Neural progenitor cell (in vitro differentiated cells): ENCODE results near the gene ACTBL2. TPM values are rescaled to one million over a fixed set of nuclear protein-coding genes. Genes with fewer than 3 reads are reported as not detected.

ENCODE experiments used
- DNase-seq: peaks from one replicate; pipeline ENCODE4 v3.0.0-alpha.2; 2016; ENCODE audit warnings: low spot score
- H2AFZ ChIP-seq: fragments of 200-600 bp; sonication (generic); replicated peaks from 2 replicates; pipeline ENCODE4 v1.6.1; 2016; ENCODE audit warnings: antibody characterized with exemption
- H3F3A ChIP-seq: fragments of 200-600 bp; sonication (generic); 2 replicates; pipeline ENCODE4 v1.6.1; 2016; ENCODE audit warnings: antibody characterized with exemption, low read depth
- H3K27ac ChIP-seq: fragments of 200-600 bp; sonication (generic); 2 replicates; pipeline ENCODE4 v1.5.1; 2016; ENCODE audit warnings: mild to moderate bottlenecking
- H3K27me3 ChIP-seq: fragments of 200-600 bp; sonication (generic); 2 replicates; pipeline ENCODE4 v1.6.1; 2016; ENCODE audit warnings: mild to moderate bottlenecking, moderate library complexity
- H3K36me3 ChIP-seq: fragments of 200-600 bp; sonication (generic); 2 replicates; pipeline ENCODE4 v1.5.1; 2016
- H3K4me1 ChIP-seq: fragments of 200-600 bp; sonication (generic); 2 replicates; pipeline ENCODE4 v1.6.1; 2016; ENCODE audit warnings: mixed run types
- H3K4me2 ChIP-seq: fragments of 200-600 bp; sonication (generic); 2 replicates; pipeline ENCODE4 v1.6.1; 2016
- H3K4me3 ChIP-seq: fragments of 200-600 bp; sonication (generic); 2 replicates; pipeline ENCODE4 v1.5.1; 2016
- H3K79me2 ChIP-seq: fragments of 200-600 bp; sonication (generic); 2 replicates; pipeline ENCODE4 v1.6.1; 2016; ENCODE audit warnings: low read depth
- H3K9ac ChIP-seq: fragments of 200-600 bp; sonication (generic); 2 replicates; pipeline ENCODE4 v1.6.1; 2016
- H3K9me3 ChIP-seq: fragments of 200-600 bp; sonication (generic); 2 replicates; pipeline ENCODE4 v1.5.1; 2016; ENCODE audit warnings: low read depth
- H4K20me1 ChIP-seq: fragments of 200-600 bp; sonication (generic); 2 replicates; pipeline ENCODE4 v1.6.1; 2016; ENCODE audit warnings: low read depth
- H3K27ac Mint-ChIP-seq: 3 replicates; pipeline ENCODE4 v1.8.0; 2021; ENCODE audit warnings: mixed read lengths
- H3K27me3 Mint-ChIP-seq: 2 replicates; pipeline ENCODE4 v1.8.0; 2022; ENCODE audit warnings: low read depth, mild to moderate bottlenecking, inconsistent platforms, moderate library complexity, mixed read lengths; ENCODE audit not compliant: insufficient read depth
- H3K36me3 Mint-ChIP-seq: 3 replicates; pipeline ENCODE4 v1.8.0; 2021; ENCODE audit warnings: mixed read lengths
- H3K4me1 Mint-ChIP-seq: 3 replicates; pipeline ENCODE4 v1.8.0; 2021; ENCODE audit warnings: mixed read lengths
- H3K4me3 Mint-ChIP-seq: 3 replicates; pipeline ENCODE4 v1.8.0; 2021; ENCODE audit warnings: mild to moderate bottlenecking, moderate library complexity, mixed read lengths
- H3K9me3 Mint-ChIP-seq: 3 replicates; pipeline ENCODE4 v1.8.0; 2020; ENCODE audit warnings: mixed read lengths
- EZH2 ChIP-seq: fragments of 200-600 bp; sonication (generic); IDR thresholded peaks from 2 replicates; pipeline ENCODE4 v1.6.1; 2017; ENCODE audit warnings: antibody characterized with exemption, mild to moderate bottlenecking, moderate library complexity
- EZH2phosphoT487 ChIP-seq: fragments of 200-600 bp; sonication (generic); IDR thresholded peaks from 2 replicates; pipeline ENCODE4 v1.6.1; 2017; ENCODE audit warnings: antibody characterized with exemption
- total RNA-seq: library from RNA; depleted of rRNA; stranded (reverse); fragments of >200 nt; gene quantifications from 2 replicates; pipeline ENCODE4 v1.2.3, GENCODE V29; 2015; ENCODE audit warnings: low replicate concordance
- TF ChIP-seq, protein P1 (sequence below): fragments of 200-600 bp; sonication (generic); IDR thresholded peaks from 2 replicates; pipeline ENCODE4 v1.5.1; 2017; ENCODE audit warnings: antibody characterized with exemption, mild to moderate bottlenecking

ACTBL2 gene
- total RNA-seq, 1 donor from 2014 or later = not detected

DNA sequence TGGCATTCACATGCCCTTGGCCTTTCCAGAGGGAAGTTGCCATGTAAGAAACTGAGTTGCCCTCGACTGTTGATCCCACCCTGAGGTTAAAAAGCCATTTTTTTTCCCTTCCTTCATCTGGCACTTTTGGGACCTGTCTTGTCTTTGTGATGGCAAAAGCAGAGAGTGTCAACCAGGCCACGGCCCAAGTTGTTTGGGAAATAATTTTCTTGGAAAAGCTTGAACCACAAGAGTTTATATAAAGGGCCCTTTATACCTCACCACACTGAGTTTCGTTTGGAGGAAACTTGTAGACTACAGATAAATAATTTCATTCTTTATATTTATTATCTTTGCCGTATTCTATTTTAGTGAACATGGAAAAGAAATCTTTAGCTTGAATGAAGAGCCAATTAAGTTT lies 34.3 kb downstream of the ACTBL2 start:
- peak overlapping the region; percentile 11 for H3K4me3 Mint-ChIP-seq
- Histone ChIP-seq H3K4me1 (peaks cover 6% of the 10 kb centered on the region), H3K79me2 (no peaks in the 10 kb centered on the region), H3K36me3 (no peaks in the 10 kb centered on the region), H4K20me1 (no peaks in the 10 kb centered on the region), H3K27me3 (no peaks in the 10 kb centered on the region), H3K9me3 (no peaks in the 10 kb centered on the region), H3K27ac (no peak overlapping the region), H2AFZ (no peak overlapping the region), H3K9ac (no peak overlapping the region), H3K4me2 (no peak overlapping the region), H3K4me3 (no peak overlapping the region), H3F3A (no peaks in the 10 kb centered on the region)
- TF ChIP-seq, protein P1, sequence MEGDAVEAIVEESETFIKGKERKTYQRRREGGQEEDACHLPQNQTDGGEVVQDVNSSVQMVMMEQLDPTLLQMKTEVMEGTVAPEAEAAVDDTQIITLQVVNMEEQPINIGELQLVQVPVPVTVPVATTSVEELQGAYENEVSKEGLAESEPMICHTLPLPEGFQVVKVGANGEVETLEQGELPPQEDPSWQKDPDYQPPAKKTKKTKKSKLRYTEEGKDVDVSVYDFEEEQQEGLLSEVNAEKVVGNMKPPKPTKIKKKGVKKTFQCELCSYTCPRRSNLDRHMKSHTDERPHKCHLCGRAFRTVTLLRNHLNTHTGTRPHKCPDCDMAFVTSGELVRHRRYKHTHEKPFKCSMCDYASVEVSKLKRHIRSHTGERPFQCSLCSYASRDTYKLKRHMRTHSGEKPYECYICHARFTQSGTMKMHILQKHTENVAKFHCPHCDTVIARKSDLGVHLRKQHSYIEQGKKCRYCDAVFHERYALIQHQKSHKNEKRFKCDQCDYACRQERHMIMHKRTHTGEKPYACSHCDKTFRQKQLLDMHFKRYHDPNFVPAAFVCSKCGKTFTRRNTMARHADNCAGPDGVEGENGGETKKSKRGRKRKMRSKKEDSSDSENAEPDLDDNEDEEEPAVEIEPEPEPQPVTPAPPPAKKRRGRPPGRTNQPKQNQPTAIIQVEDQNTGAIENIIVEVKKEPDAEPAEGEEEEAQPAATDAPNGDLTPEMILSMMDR = no peak
- TF ChIP-seq EZH2 (no peak), EZH2phosphoT487 (no peak)
- peaks cover 22% of the 10 kb centered on the region for H3K4me1 Mint-ChIP-seq
- peaks cover 4% of the 10 kb centered on the region for H3K9me3 Mint-ChIP-seq
- peaks cover 2% of the 10 kb centered on the region for H3K27me3 Mint-ChIP-seq
- DNase-seq = no peak
- no peaks in the 10 kb centered on the region for H3K36me3 Mint-ChIP-seq
- no peak overlapping the region for H3K27ac Mint-ChIP-seq

DNA sequence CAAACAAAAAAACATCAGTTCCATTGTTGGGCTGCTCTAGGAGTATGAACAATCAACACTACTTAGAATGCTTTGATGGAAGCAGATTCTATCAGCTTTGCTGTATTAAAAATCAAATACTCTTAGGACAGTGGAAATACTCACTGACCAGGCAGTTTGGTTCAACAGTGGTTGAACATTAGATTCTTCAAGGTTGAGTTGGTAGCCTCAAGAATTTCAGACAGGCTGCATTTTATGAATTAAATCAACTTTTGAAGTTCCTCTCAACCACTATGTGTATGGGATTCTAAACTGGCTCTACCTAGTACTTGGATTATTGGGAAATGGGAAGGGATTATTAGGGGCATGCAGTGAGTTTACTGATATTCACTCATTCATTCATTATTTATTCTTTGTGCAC lies 35.0 kb downstream of the ACTBL2 start:
- Histone ChIP-seq H3K27me3 (no peaks in the 10 kb centered on the region), H3K36me3 (no peaks in the 10 kb centered on the region), H3F3A (no peaks in the 10 kb centered on the region), H4K20me1 (no peaks in the 10 kb centered on the region), H3K4me1 (peaks cover 6% of the 10 kb centered on the region), H2AFZ (no peak overlapping the region), H3K9me3 (no peaks in the 10 kb centered on the region), H3K27ac (no peak overlapping the region), H3K4me2 (no peak overlapping the region), H3K4me3 (no peak overlapping the region), H3K9ac (no peak overlapping the region), H3K79me2 (no peaks in the 10 kb centered on the region)
- Mint-ChIP-seq H3K27me3 (no peaks in the 10 kb centered on the region), H3K4me3 (no peak overlapping the region), H3K27ac (no peak overlapping the region), H3K9me3 (peaks cover 4% of the 10 kb centered on the region), H3K4me1 (peaks cover 22% of the 10 kb centered on the region), H3K36me3 (no peaks in the 10 kb centered on the region)
- TF ChIP-seq, protein P1 = no peak
- TF ChIP-seq EZH2phosphoT487 (no peak), EZH2 (no peak)
- no peak for DNase-seq

DNA sequence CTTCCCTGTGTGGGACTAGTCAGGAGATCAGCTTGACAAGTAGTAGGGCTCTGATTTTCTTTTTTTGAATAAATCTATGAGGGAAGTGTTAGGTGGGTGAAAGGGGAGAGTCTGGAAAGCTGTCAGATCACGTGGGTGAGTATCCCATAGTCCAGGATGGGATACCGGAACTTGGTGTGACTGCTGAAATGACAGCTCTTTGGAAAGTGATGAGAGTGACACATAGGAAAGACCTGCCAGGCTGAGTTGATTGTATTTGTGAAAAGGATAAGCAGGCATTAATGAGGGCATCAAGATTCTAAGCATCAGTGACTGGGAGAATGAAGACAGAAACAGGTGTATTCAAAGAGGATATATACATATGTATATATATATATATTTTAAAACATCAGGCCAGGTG lies 35.6 kb downstream of the ACTBL2 start:
- Histone ChIP-seq H4K20me1 (no peaks in the 10 kb centered on the region), H3K4me1 (peaks cover 6% of the 10 kb centered on the region), H3K36me3 (no peaks in the 10 kb centered on the region), H3K79me2 (no peaks in the 10 kb centered on the region), H3K9me3 (no peaks in the 10 kb centered on the region), H2AFZ (no peak overlapping the region), H3K27ac (no peak overlapping the region), H3K9ac (no peak overlapping the region), H3F3A (no peaks in the 10 kb centered on the region), H3K4me2 (no peak overlapping the region), H3K27me3 (no peaks in the 10 kb centered on the region), H3K4me3 (no peak overlapping the region)
- Mint-ChIP-seq H3K4me1 (peaks cover 22% of the 10 kb centered on the region), H3K9me3 (peaks cover 4% of the 10 kb centered on the region), H3K27ac (no peak overlapping the region), H3K4me3 (no peak overlapping the region), H3K36me3 (no peaks in the 10 kb centered on the region), H3K27me3 (no peaks in the 10 kb centered on the region)
- DNase-seq = no peak
- TF ChIP-seq, protein P1 = no peak
- no peak for TF ChIP-seq EZH2
- TF ChIP-seq EZH2phosphoT487 = no peak

DNA sequence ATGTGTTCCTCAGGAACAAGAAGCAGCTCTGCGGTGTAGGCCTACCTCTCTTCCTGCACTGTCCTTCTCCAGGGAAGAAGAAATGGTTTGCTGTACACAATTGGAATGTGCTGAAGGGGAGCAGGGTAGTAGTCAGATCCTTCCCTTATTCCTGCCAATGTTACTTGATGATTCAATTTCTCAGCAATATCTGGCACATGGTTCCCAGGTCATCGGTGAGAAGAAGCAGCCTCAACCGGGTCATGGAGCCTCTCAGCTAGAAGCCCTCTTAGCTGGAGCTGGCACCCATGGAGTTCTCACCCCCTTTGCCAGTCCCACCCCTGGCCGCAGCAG lies 36.9 kb downstream of the ACTBL2 start:
- no peaks in the 10 kb centered on the region for H4K20me1 ChIP-seq
- TF ChIP-seq EZH2phosphoT487 = no peak
- TF ChIP-seq EZH2 = no peak
- TF ChIP-seq, protein P1 = no peak
- no peaks in the 10 kb centered on the region for H3K9me3 ChIP-seq
- Mint-ChIP-seq H3K27me3 (peaks cover 2% of the 10 kb centered on the region), H3K9me3 (peaks cover 4% of the 10 kb centered on the region), H3K36me3 (no peaks in the 10 kb centered on the region), H3K27ac (no peak overlapping the region), H3K4me1 (peaks cover 14% of the 10 kb centered on the region), H3K4me3 (no peak overlapping the region)
- no peaks in the 10 kb centered on the region for H3F3A ChIP-seq
- H3K36me3 ChIP-seq = no peaks in the 10 kb centered on the region
- no peak overlapping the region for H2AFZ ChIP-seq
- no peak for DNase-seq
- no peak overlapping the region for H3K9ac ChIP-seq
- no peaks in the 10 kb centered on the region for H3K27me3 ChIP-seq
- H3K27ac ChIP-seq = no peak overlapping the region
- H3K79me2 ChIP-seq = no peaks in the 10 kb centered on the region
- H3K4me1 ChIP-seq = peaks cover 6% of the 10 kb centered on the region
- no peak overlapping the region for H3K4me3 ChIP-seq
- H3K4me2 ChIP-seq = no peak overlapping the region
